HG02884 (cell line): Measurements from ENCODE around the gene PSMD9.

Source experiments
- ATAC-seq: cut with Tn5 transposase; IDR thresholded peaks from one replicate; pipeline ENCODE4 v1.9.1; 2021; ENCODE audit warnings: mild to moderate bottlenecking, moderate library complexity; ENCODE audit not compliant: unreplicated experiment

PSMD9 gene

GRCh38 chr12:121949648-121950397, 61.2 kb downstream of the PSMD9 start:
- ATAC-seq = no peak

- no peak for ATAC-seq
Measured at GRCh38 chr12:121953117-121953692, 64.6 kb downstream of the PSMD9 start.

GRCh38 chr12:121953695-121954094, 65.1 kb downstream of the PSMD9 start:
- no peak for ATAC-seq

- ATAC-seq = no peak
Measured at GRCh38 chr12:121955258-121956237, 67.0 kb downstream of the PSMD9 start.

GRCh38 chr12:121957861-121958515, 69.4 kb downstream of the PSMD9 start:
- no peak for ATAC-seq

- ATAC-seq = no peak
Measured at GRCh38 chr12:121958541-121959240, 70.1 kb downstream of the PSMD9 start.

- ATAC-seq = no peak
Measured at GRCh38 chr12:121960541-121960940, 72.0 kb downstream of the PSMD9 start.

GRCh38 chr12:121961195-121961879, 72.7 kb downstream of the PSMD9 start:
- no peak for ATAC-seq

GRCh38 chr12:121963341-121964018, 74.9 kb downstream of the PSMD9 start:
- no peak for ATAC-seq

- no peak for ATAC-seq
Measured at GRCh38 chr12:121964813-121965643, 76.4 kb downstream of the PSMD9 start.

GRCh38 chr12:121966959-121967358, 78.4 kb downstream of the PSMD9 start:
- no peak for ATAC-seq
